ENCODE measurements around the gene CCDC24.

The CCDC24 gene

DNA sequence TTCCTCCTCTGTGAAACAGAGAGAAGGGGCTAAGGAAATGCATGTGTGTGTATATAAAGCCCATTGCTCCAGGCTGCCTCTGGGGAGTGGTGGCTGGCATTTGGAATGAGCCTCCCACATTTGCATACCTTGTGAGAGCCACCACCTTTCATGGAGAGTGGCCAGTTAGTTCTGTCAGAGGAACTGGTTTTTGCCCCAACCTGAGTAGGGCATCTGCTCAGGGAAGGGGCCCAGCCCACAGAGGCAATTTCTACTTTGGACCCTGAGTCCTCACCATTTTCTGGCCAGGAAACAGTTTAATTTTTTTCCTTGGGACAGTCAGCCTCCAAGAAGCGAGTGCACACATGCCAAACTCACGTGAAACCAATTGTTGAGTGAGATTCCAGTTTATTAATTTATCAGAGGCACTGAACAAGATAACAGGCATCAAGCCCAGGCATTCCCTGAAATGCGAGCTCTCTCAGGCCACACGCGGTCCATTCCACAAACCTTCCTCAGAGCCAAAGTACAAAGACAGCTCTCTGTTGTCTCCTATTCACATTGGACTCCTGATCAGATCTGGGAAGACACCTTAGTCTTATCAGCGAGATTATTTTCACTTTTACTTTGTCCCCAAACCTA, 40.9 kb downstream of the CCDC24 start:
- no peak for DNase-seq (ENCODE audit: extremely low read depth, insufficient read length)
- TF ChIP-seq, protein P1, sequence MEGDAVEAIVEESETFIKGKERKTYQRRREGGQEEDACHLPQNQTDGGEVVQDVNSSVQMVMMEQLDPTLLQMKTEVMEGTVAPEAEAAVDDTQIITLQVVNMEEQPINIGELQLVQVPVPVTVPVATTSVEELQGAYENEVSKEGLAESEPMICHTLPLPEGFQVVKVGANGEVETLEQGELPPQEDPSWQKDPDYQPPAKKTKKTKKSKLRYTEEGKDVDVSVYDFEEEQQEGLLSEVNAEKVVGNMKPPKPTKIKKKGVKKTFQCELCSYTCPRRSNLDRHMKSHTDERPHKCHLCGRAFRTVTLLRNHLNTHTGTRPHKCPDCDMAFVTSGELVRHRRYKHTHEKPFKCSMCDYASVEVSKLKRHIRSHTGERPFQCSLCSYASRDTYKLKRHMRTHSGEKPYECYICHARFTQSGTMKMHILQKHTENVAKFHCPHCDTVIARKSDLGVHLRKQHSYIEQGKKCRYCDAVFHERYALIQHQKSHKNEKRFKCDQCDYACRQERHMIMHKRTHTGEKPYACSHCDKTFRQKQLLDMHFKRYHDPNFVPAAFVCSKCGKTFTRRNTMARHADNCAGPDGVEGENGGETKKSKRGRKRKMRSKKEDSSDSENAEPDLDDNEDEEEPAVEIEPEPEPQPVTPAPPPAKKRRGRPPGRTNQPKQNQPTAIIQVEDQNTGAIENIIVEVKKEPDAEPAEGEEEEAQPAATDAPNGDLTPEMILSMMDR (IDR thresholded peaks at IDR 0.05; ENCODE audit: insufficient read depth, low read length, poor library complexity, severe bottlenecking): no peak
- Histone ChIP-seq H3K27me3 (replicated peaks; ENCODE audit: control insufficient read depth, insufficient read depth, low read length) (no peaks in the 10 kb centered on the region), H3K4me3 (replicated peaks; ENCODE audit: low read depth, low read length) (no peak overlapping the region), H3K36me3 (ENCODE audit: control insufficient read depth, insufficient read depth, low read length) (no peaks in the 10 kb centered on the region)

DNA sequence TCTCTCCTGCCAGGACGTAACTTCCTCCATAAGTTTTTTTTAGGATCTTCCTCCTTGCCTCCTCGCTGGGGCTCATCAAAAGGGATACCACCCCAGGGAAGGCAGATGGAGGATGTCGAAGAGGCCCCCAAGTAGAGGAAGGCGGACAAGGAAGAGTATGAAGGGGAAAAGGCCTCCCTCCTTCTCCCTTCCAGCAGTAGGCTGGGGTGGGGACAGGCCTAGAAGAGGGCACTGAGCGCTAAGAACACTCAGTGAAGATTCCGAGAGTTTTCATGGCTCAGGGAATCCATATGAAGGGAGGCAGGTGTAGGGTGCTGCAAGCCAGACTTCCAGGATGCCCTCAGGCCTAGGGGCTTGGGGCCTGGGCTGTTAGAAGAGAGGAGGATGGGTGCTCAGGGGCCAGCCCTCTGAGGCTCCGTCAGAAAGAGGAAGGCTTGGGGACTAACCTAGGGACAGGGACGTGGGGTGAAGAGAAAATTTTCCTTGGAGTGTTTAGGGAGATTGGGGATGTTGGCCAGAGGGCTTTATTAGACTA, 41.7 kb downstream of the CCDC24 start:
- no peak for DNase-seq (ENCODE audit: extremely low read depth, insufficient read length)
- Histone ChIP-seq H3K36me3 (ENCODE audit: control insufficient read depth, insufficient read depth, low read length) (no peaks in the 10 kb centered on the region), H3K27me3 (replicated peaks; ENCODE audit: control insufficient read depth, insufficient read depth, low read length) (no peaks in the 10 kb centered on the region), H3K4me3 (replicated peaks; ENCODE audit: low read depth, low read length) (no peak overlapping the region)
- TF ChIP-seq, protein P1 (IDR thresholded peaks at IDR 0.05; ENCODE audit: insufficient read depth, low read length, poor library complexity, severe bottlenecking): no peak

DNA sequence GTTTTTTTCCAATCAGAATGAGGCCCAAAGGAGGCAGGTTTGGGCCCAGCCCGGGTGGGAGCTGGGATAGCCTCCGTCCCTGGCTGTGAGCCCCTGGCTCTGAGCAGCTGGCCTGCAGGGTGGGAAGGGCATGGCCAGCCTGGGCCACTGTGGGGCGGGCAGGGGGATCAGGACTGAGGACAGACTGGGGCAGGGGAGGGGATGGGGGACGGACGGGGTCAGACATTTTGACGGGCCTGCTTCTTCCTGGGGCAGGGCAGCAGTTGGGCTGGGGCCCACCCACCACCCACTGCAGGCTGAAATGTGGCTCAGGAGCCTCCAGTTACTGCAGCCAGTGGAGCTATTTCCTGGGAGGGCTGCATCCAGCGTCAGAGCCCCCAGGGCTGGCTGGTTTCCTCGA, 42.4 kb downstream of the CCDC24 start:
- TF ChIP-seq, protein P1 (IDR thresholded peaks at IDR 0.05; ENCODE audit: insufficient read depth, low read length, poor library complexity, severe bottlenecking): no peak
- no peak overlapping the region for H3K4me3 ChIP-seq (replicated peaks; ENCODE audit: low read depth, low read length)
- H3K36me3 ChIP-seq (ENCODE audit: control insufficient read depth, insufficient read depth, low read length): no peaks in the 10 kb centered on the region
- H3K27me3 ChIP-seq (replicated peaks; ENCODE audit: control insufficient read depth, insufficient read depth, low read length): no peaks in the 10 kb centered on the region
- DNase-seq (ENCODE audit: extremely low read depth, insufficient read length): no peak

DNA sequence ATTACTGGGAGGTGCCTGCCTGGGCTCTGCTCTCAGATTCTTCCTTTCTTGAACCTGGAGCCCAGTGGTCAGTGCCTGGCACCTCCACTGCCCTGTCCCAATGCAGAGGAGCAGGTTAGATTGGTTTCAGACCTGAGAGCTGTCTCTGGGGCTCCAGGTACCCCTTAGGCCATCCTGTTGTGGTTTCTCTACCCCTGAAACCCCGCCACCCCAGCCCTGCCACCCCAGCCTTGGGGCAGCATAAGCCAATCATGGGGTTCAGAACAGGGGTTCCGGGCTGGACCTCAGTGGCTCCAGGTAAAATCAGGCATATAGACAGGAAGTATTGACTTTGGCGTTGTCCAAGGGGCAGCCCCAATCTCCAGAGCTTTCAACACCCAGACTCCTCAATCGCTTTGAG, 43.0 kb downstream of the CCDC24 start:
- TF ChIP-seq, protein P1 (IDR thresholded peaks at IDR 0.05; ENCODE audit: insufficient read depth, low read length, poor library complexity, severe bottlenecking): no peak
- no peak for DNase-seq (ENCODE audit: extremely low read depth, insufficient read length)
- Histone ChIP-seq H3K27me3 (replicated peaks; ENCODE audit: control insufficient read depth, insufficient read depth, low read length) (no peaks in the 10 kb centered on the region), H3K4me3 (replicated peaks; ENCODE audit: low read depth, low read length) (no peak overlapping the region), H3K36me3 (ENCODE audit: control insufficient read depth, insufficient read depth, low read length) (no peaks in the 10 kb centered on the region)

DNA sequence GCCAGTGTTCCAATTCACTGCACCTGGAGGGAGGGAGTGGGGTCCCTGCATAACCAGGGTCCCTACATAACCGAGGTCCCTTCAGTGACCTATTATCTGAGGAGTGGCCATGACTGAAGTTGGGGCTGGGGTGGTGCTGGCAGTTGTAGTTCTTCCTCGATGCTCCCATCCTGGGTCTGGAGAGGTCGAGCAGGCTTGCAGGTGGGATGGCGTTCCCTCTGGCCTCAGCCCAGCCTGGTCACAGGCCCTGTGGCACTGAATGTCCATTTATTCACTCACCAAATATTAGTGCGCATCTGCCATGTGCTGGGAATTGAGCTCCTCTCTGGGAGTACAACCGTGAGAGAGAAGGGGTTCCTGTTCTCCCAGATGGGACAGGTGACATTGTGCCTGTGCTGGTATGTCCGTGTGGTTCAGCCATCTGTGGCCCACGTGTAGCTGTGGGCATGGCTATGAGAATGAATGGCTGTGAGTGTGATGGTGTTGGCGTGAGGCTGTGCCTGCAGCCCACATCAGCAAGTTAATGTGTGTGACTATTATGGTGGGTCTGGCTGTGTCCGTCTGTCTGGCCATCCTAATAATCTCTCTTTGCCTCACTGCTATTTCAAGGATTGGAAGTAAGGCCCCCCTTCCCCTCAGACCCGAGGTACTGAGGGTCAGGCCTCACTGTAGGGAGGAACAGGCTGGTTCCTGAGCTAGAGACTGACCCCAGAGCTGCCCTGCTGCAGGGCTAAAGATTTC, 43.7 kb downstream of the CCDC24 start:
- TF ChIP-seq, protein P1 (IDR thresholded peaks at IDR 0.05; ENCODE audit: insufficient read depth, low read length, poor library complexity, severe bottlenecking): no peak
- no peaks in the 10 kb centered on the region for H3K27me3 ChIP-seq (replicated peaks; ENCODE audit: control insufficient read depth, insufficient read depth, low read length)
- H3K4me3 ChIP-seq (replicated peaks; ENCODE audit: low read depth, low read length): no peak overlapping the region
- DNase-seq (ENCODE audit: extremely low read depth, insufficient read length): no peak
- H3K36me3 ChIP-seq (ENCODE audit: control insufficient read depth, insufficient read depth, low read length): no peaks in the 10 kb centered on the region

Data from GM06990 (cell line).